PFSK-1 (cell line): ENCODE data around the gene GRK3.

ENCODE experiments used
- REST ChIP-seq, 2 experiments: IDR thresholded peaks; 2 replicates each; pipeline versions ENCODE4 v1.6.1 to v1.8.0; 2011 to 2012; ENCODE audit warnings: low read depth in 2 of 2, low read length in 2 of 2, control low read depth in 1 of 2, inconsistent platforms in 1 of 2, mild to moderate bottlenecking in 1 of 2, moderate library complexity in 1 of 2; ENCODE audit not compliant: insufficient read depth in 1 of 2
- TAF1 ChIP-seq: IDR thresholded peaks from 2 replicates; pipeline ENCODE4 v1.6.1; 2012; ENCODE audit warnings: low read length, control low read depth, borderline replicate concordance; ENCODE audit not compliant: insufficient read depth

GRCh38 chr22:25709758-25710157, 145.3 kb downstream of the GRK3 start:
- TF ChIP-seq REST (IDR thresholded peaks at IDR 0.05; ENCODE audit: insufficient read depth in 1 of 2, low read depth in 2 of 2, low read length in 2 of 2) (no peak), TAF1 (no peak)
